SW 1271 (cell line): Measurements from ENCODE around the gene DNER.
"Not testable (repeated sequence)": the region's sequence is repeated elsewhere in the genome, so short reads cannot be mapped to it uniquely, and the experiment has no call there.

Source experiments
- DNase-seq, 2 experiments: peaks; one replicate each; lab custom pipeline; 2025; lab: John Stamatoyannopoulos, UW

DNER gene

GRCh38 chr2:229715895-229716507, 1.6 kb upstream of the DNER start:
- peak in 1 of 2 experiments; percentile 60 for DNase-seq

DNA sequence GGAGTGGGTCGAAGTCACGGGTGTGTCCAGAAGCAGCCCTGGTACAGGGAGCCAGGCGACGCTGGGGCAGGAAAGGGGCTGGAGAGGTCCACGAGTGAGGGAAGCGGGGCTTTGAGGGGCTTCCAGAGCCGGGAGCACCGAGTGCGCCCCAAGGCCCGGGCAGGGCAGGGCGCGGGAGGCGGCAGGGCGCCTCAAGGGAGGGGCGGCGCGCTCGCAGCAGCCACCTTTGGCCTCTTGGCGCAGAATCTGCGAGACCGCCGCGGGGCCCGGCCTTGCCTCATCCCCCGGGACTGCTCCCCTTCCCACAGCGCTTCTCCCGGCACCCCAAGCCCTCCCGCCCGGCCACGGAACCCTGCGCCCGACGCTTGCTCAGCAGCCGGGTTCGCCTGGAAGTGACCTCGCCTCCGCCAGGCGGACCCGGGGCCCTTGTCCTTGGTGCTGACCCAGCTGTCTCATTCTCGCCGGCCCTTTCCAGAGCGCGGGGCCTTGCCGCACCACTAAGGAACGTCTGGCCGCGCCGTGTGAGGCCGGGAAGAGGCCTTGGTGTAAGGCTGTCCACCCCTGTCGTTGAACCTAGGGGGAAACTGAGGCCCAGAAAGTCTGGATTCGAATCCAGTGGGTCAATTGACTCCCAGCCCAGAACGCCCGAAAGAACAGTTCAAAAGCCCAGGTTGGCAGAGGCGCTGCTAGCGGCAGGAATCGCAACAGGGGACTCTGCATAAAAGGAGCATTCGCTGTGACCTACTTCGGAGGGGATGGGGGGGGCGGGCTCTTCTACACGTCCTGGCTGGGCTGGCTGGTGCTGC, 584 bp upstream of the DNER start:
- DNase-seq: peak in 1 of 2 experiments; percentile 14

- peak; percentile 27 to 55 for DNase-seq
These were observed 830 bp downstream of the DNER start for GRCh38 chr2:229713371-229714079.

DNA sequence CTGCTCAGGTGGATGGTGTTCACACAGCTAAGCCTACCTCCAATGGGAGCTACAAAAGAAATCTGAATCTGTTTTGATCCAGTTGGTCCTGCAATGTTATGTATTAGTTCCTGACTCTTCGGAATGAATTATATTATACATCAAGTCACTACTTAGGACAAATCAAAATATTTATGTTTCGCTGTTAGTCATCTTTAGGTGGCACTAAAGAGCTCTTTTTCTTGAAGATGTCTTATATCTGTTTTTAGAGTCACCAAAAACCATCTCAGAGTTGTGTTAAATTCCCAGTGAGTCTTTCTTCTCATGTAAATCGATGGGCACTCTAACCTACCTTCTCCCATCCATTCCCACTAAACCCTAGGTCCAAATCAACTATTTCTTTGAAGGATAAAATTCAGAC, 2.2 kb downstream of the DNER start:
- DNase-seq: peak in 1 of 2 experiments; percentile 44

DNA sequence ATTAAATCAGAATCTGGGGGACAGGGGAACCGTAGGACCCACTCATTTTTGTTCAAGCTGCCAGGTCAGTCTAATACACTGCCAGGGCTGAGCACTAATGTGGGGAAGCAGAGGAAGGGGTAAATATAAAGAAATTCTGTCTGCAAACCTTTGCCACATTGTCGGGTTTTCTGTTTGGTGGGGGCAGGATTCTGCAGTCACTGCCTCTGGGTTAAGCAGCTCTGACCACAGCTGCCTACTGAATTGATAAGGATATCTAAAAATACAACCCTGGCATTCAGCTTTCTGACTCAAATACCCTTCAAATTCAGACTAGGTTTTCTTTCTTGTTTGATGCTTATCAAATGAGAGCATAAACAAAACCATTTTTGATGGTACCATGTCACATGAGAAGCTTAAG, 6.0 kb downstream of the DNER start:
- no peak for DNase-seq

- no peak for DNase-seq
These were observed 10.3 kb downstream of the DNER start for GRCh38 chr2:229703909-229704630.

GRCh38 chr2:229701716-229702115, 12.6 kb downstream of the DNER start:
- no peak for DNase-seq

GRCh38 chr2:229701062-229701461, 13.3 kb downstream of the DNER start:
- DNase-seq: no peak

GRCh38 chr2:229695961-229696360, 18.4 kb downstream of the DNER start:
- no peak for DNase-seq

- not testable (repeated sequence) for DNase-seq
These were observed 20.5 kb downstream of the DNER start for GRCh38 chr2:229693845-229694244.

GRCh38 chr2:229691631-229692030, 22.7 kb downstream of the DNER start:
- DNase-seq: no peak

GRCh38 chr2:229689307-229689839, 25.0 kb downstream of the DNER start:
- DNase-seq: no peak

- no peak for DNase-seq
These were observed 26.2 kb downstream of the DNER start for GRCh38 chr2:229688141-229688540.

DNA sequence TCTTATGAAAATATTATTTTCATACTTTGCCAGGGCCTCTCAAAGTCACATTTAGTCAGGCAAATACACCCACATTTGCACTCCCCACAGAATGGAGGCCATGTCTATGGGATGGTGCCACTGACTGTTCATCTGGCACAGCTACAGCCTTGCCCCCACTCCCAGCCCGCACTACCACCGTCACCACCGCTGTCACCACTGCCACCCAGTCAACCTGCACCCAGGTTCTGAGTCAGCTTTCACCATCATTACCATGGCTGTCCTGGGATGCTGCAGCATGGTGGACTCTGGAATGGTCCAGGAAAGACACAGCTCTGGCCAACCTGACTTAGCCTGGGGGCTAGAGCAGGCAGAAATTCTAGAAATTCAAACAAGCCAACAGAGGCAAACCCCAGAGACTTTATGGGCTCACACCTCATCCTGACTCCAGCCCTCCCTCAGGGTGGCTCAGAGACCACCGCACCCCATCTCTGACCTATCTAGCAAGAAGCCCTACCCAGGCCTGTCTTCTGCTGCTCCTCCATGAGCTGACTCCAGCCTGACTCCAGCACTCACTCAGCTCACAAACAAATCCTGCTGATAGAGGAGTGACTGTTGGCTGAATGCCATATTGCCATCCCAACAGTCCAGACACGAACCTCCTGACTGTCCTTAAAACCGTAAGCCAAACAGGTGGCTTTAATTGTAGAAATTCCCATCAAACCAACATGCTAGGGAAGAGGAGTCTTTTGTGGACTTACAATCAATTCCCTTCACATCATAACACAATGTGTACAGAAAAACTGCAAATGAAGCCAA, 28.0 kb downstream of the DNER start:
- DNase-seq: no peak

- DNase-seq: no peak
These were observed 29.3 kb downstream of the DNER start for GRCh38 chr2:229684942-229685562.

DNA sequence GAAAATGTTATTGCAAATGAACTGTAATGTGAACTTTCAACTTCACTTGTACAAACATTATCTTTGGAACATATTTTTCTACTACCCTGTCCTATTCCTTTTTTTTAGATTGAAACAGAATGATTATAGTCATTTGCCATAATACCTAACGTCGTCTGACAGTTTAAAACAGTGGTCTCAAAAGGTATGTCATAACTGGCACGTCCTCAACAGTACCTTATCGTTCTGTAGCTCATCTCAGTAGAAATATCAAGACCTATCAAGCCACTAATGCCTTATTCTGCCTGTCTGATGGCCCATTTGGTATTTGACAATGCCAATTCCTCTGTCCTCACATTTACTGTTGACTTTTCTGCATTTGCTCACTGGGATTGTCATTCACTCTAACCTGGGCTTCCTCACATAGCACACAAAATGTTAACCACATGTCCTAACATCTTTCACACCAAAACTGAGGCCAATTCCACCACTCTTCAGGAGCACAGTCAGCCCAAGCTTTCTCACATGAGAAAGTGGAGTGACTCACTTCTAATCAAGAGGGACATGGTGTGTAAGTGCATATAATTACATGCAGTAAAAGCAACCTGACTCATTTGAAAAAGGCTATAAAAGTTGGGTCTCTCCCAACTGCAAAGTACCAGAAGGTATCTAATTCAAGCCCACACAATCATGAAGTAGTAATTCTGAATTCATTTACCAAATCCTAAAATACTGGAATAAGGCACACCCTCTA, 34.8 kb downstream of the DNER start:
- DNase-seq: no peak

DNA sequence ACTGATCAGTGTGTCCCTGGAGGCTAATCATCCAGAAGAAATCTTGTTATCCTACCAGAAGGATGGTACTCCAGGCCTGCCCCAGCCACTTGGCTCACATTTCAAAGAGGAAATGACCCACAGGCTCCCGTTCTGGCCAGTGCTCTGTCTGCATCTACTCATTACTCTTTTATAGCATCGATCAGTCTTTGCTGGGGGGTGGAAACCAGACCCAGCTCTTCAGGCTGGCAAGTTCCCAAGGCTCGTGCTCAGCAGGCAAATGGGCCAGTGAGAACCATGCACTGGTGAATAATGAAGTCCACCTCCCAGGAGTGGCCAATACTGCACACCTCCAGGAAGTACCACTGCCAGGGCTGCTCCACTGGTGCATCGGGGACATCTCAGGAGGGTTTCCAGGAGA, 38.8 kb downstream of the DNER start:
- no peak for DNase-seq

DNA sequence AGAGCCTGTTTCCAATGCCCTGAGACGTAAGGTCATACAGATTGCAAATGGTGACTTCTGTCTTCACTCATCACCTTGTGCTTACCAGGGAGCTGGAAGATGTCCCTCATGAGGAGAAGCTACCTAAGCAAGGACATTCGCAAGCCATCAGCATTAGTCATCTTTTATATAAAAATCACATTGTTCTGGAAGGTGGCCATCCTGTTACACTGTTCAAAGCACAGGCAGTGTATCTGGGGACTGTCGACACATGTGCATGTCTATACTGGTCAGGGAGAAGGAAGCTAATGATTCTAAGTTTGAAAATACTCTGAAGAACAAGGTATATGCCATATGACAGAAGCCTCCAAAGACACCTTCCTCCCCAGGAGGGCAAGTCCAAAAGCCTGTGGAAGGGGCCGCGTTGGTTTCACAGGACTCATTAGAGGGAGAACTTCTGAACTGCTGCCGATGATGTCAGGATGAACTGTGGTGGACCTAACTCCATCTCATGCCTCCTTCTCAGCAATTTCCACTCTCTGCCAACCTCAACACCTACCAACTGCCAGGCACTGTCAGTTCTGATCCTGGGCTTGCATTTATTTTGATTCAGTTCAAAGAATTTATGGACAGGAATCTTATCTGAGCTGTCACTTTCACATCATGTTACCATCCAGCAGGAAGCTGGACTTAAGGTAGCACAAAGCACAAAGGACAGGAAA, 39.4 kb downstream of the DNER start:
- DNase-seq: no peak

- no peak for DNase-seq
These were observed 40.7 kb downstream of the DNER start for GRCh38 chr2:229673676-229674075.
